Tibial nerve (tissue), 4 donors: ENCODE measurements around the gene B4GALT3.

ENCODE experiments used
- EP300 ChIP-seq, 2 donors: sonication (generic); formaldehyde crosslinking; IDR thresholded peaks; one replicate each; pipeline ENCODE4 v1.6.1; 2017; ENCODE audit warnings: antibody characterized with exemption in 2 of 2, mild to moderate bottlenecking in 1 of 2
- POLR2A ChIP-seq, 2 donors: fragments of 450-650 bp; IDR thresholded peaks; one replicate each; pipeline ENCODE4 v1.6.1; 2017; ENCODE audit warnings: antibody characterized with exemption in 2 of 2, mild to moderate bottlenecking in 2 of 2, moderate library complexity in 2 of 2
- TF ChIP-seq, protein P1 (sequence below), 5 experiments: fragments of 200-600 bp in 3 of 5; fragments of 450-650 bp in 2 of 5; sonication (generic) in 3 of 5; IDR thresholded peaks; one replicate each; pipeline ENCODE4 v1.5.1; 2016 to 2019; ENCODE audit warnings: antibody characterized with exemption in 5 of 5, mild to moderate bottlenecking in 3 of 5, moderate library complexity in 2 of 5

DNA sequence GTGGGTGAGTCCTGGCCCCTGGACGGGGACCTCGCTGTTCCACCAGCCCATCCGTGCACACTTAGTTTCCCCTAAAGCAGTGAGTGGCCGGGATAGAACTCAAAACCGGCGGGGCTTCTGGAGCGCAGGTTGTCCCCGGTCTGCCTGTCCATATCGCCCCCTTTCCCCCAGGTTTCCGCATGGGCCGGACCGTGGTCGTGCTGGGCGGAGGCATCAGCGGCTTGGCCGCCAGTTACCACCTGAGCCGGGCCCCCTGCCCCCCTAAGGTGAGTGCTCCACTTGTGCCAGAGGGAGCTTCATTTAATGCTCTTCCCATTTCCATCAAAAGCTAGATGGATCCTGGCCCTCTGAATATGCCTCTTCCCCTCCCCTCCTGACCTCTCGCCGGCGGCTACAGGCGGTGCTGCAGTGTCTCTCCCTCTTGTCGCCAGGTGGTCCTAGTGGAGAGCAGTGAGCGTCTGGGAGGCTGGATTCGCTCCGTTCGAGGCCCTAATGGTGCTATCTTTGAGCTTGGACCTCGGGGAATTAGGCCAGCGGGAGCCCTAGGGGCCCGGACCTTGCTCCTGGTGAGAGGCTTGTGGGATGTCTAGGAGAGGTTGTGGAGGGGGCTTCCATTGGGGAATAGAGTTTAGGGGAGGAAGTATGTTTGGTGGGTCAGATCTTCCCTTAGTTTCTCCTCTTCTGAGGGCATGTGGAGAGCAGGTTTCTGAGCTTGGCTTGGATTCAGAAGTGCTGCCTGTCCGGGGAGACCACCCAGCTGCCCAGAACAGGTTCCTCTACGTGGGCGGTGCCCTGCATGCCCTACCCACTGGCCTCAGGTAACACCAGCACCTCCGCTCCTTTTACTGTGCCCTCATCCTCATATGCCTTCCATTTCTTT is 10.4 kb downstream of the B4GALT3 start:
- TF ChIP-seq POLR2A (IDR thresholded peaks at IDR 0.05) (no peak), EP300 (IDR thresholded peaks at IDR 0.05) (no peak)
- TF ChIP-seq, protein P1, sequence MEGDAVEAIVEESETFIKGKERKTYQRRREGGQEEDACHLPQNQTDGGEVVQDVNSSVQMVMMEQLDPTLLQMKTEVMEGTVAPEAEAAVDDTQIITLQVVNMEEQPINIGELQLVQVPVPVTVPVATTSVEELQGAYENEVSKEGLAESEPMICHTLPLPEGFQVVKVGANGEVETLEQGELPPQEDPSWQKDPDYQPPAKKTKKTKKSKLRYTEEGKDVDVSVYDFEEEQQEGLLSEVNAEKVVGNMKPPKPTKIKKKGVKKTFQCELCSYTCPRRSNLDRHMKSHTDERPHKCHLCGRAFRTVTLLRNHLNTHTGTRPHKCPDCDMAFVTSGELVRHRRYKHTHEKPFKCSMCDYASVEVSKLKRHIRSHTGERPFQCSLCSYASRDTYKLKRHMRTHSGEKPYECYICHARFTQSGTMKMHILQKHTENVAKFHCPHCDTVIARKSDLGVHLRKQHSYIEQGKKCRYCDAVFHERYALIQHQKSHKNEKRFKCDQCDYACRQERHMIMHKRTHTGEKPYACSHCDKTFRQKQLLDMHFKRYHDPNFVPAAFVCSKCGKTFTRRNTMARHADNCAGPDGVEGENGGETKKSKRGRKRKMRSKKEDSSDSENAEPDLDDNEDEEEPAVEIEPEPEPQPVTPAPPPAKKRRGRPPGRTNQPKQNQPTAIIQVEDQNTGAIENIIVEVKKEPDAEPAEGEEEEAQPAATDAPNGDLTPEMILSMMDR (IDR thresholded peaks at IDR 0.05) = no peak
